Measurements from ENCODE around the gene NIN.
"Not testable (repeated sequence)": the region's sequence is repeated elsewhere in the genome, so short reads cannot be mapped to it uniquely, and the experiment has no call there.

The NIN gene

DNA sequence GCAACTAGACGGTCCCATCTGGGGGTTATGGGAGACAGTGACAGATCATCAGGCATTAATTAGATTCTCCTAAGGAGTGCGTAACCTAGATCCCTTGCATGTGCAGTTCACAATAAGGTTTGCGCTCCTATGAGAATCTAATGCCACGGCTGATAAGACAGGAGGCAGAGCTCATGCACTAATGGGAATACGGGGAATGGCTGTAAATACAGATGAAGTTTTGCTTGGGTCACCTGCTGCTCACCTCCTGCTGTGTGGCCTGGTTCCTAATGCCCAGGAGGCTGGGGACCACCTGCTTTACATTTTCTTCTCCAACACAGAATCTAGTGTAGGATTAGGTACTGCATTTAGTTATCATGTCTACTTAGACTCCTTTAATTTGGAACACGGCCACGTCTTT lies 113.2 kb downstream of the NIN start:
- no peak for DNase-seq (ENCODE audit: low read depth)

DNA sequence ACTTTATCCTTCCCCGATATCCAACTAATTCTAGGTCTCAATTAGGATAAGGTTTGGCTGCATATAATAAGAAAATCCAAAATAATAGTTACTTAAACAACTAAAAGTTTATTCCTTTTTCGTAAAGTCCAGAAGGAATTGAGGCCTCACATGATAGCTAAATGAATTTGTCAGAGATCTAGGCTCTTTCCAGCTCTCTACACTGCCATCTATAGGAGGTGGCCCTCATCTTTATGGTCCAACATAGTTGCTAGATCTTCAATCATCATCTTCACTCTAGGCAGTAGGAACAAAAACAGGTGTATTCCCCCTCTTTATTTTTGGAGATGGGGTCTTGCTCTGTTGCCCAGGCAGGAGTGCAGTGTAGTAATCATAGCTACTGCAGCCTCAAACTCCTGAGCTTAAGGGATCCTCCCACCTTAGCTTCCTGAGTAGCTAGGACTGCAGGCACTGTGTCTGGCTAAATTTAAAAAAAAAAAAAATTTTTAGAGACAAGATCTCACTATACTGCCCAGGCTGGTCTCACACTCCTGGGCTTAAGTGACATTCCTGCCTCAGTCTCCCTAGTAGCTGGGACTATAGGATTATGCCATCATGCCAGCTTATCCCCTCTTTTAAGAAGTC lies 116.4 kb downstream of the NIN start:
- DNase-seq (ENCODE audit: low read depth): no peak

DNA sequence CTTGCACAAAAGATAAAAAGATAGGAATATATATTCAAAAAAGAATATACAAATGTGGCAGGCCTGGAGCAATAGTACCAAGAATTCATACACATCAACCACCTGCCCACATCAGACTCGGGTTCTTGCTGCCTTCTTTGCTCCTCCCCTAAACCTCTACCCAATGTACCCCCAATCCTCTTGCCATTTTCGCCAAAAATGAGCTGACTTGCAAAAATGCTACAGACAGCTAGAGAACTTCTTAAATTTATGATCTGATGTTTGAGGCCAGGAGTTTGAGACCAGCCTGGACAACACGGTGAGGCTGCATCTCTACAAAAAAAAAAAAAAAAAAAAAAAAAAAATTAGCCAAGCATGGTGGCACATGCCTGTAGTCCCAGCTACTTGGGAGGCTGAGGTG lies 119.9 kb downstream of the NIN start:
- DNase-seq (ENCODE audit: low read depth): no peak

DNA sequence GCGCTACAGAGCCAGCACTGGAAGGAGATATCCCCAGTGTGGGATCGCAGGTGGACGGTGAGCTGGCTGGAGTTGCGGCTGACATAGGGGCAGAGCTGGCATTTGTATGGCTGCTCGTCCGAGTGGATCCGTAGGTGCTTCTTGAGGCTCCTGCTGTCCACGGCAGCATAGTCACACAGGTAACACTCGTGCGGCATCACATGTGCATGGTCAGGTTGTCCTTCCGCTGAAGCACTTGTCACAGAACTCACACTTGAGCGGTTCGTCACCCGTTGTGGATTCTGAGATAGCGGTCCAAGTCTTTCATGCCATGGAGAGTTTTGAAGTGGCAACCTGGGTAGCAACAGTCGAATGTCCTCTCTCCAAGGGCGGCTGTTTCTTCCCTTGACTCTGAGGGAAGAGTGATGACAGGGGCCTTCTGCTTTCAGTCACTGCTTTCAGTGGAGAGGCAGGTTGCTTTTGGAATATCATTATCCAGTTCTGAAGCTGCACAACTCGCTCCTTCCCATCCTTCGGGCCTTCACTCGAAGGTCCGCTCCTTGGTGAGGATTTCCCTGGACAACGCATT lies 125.9 kb downstream of the NIN start:
- no peak for DNase-seq (ENCODE audit: low read depth)

DNA sequence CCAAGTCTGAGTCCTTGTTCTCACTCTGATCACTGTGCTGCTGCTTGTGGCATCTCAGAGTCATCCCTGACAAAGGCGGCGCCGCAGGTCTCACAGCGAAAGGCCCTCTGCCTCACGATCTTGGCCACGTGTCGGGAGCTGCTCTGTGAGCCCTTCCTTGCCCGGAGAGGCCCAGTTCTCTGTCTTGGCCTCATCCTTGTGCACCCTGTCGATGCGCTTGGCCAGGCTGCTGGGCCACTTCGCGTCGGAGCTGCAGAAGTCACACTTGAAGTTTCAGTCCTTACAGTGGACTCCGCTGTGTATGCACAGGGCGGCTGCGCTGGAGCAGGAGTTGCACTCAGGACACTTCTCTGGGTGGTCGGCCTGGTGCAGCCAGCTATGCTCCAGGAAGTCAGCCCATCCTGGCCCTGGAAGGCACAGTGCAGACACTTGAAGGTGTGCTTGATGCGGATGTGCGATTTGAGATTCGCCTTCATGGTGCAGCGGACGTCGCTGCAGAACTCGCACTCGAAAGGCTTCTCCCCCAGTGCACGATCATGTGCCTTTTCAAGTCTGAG lies 126.4 kb downstream of the NIN start:
- no peak for DNase-seq (ENCODE audit: low read depth)

DNA sequence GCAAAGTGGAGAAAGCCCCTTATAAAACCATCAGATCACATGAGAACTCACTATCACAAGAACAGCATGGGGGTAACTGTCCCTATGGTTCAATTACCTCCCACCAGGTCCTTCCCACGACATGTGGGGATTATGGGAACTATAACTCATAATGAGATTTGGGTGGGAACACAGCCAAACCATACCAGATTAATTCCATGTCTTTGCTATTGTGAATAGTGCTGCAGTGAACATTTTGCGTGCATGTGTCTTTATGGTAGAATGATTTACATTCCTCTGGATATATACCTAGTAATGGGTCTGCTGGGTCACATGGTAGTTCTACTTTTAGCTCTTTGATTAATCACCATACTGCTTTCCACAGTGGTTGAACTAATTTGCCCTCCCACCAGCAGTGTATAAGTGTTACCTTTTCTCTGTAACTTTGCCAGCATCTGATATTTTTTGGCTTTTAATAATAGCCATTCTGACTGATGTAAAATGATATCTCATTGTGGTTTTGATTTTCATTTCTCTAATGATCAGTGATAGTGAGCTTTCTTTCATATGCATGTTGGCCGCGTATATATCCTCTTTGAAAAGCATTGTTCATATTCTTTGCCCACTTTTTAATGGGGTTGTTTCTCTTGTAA lies 133.2 kb downstream of the NIN start:
- no peak for DNase-seq (ENCODE audit: low read depth)

DNA sequence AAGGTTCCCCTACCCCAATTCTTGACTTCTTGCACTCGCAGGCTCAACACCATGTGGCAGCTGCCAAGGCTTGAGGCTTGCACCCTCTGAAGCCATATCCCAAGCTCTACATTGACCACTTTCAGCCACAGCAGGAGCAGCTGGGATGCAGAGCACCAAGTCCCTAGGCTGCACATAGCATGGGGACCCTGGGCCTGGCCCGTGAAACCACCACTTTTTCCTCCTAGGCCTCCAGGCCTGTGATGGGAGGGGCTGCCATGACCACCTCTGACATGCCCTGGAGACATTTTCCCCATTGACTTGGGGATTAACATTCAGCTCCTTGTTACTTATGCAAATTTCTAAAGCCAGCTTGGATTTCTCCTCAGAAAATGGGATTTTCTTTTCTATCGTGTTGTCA lies 136.7 kb downstream of the NIN start:
- not testable (repeated sequence) for DNase-seq (ENCODE audit: low read depth)

DNA sequence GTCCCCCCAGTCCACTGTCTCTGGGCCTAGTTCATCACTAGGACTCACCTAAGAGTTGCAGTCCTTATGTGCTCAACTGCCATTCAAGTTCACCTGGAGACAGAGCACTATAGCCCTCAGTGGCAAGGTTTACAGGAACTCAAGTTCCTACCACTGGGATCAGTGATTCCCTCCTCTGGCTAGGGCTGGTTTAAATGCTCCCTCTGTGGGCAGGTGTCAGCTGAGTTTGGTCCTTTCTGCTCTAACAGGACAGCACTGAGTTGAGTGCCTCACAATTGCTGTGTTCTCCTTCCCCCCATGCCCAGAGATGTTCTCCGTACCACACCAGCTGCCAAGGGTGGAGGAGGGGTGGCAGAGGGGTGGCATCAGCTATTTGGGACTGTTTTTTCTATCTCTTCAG lies 142.1 kb downstream of the NIN start:
- no peak for DNase-seq (ENCODE audit: low read depth)

DNA sequence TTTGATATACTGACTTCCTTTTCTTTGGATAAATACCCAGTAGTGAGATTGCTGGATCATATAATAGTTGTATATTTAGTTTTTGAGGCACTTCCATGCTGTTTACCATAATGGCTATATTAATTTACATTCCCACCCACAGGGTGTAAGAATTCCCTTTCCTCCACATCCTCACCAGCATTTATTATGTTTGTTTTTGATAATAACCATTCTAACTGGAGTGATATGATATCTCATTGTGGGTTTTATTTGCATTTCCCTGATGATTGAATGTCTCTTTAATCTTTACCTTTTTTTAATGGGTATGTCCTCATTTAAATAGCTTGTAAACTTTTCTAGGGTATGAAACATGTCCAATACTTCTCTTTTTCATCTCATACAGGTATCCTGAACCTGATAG lies 151.3 kb downstream of the NIN start:
- DNase-seq (ENCODE audit: low read depth): no peak

DNA sequence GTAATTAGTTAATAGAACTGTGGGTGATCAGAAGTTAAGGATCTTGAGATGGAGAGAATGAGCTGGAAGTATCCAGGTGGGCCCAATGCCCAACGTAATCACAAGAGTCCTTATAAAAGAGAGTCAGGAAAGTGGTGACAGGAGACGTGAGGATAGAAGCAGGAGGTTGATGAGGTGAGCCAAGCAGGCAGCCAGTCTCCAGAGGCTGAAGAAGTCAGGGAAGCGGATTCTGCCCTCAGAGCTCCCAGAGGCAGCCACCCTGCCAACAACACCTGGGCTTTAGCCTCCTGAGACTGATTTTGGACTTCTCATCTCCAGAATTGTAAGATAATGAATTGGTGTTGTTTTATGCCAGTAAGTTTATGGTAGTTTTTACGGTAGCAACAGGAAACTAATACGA lies 152.8 kb downstream of the NIN start:
- DNase-seq (ENCODE audit: low read depth): no peak

DNA sequence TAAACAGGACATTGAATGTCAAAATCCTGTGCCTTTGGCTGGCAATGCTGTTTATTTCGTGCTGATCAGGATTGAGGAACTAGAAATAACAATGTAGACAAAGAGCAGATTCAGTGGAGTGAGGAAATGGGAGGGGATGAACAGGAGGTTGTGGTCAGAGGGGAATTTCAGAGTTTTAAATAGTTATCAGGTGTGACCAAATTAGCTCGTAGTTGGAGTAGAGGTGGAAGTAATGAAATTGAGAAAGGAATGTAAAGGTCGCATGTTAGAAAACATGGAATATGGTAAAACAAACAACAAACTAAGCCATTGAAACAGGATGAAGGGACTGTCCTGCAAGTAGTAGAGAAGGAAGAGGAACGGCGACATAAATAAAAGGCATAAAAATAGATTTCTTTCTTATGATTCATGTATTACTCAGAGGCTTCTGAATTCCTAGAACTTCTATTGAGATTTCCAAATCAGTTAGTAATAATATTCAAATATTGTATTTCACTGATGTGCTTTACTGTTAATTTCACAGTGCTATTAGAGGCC lies 153.4 kb downstream of the NIN start:
- DNase-seq (ENCODE audit: low read depth): no peak

DNA sequence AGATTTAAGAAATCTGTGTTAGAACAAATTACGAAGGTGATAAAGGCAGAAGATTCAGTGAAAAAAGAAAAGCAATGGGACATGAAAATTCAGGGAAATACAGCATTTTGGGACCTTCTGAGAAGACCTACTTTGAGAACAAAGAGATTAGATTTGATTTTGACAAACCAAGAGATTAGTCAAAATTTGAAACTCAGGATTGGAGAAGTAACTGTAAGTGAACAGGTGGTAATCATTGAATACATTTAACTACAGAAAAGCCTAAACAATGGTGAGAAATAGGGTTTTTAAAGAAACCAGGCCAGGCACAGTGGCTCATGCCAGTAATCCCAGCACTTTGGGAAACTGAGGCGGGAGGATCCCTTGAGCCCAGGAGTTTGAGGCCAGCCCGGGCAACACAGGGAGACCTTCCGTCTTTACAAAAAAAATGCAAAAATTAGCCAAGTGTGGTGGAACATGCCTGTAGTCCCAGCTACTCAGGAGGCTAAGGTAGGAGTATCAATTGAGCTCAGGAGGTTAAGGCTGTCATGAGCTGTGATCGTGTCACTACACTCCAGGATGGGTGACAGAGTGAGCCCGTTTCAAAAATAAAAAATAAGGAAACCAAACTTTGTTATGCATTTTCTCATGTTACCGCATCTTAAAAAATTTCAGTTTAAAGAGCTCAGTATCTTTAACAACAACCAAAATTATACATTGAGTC lies 154.0 kb downstream of the NIN start:
- no peak for DNase-seq (ENCODE audit: low read depth)

DNA sequence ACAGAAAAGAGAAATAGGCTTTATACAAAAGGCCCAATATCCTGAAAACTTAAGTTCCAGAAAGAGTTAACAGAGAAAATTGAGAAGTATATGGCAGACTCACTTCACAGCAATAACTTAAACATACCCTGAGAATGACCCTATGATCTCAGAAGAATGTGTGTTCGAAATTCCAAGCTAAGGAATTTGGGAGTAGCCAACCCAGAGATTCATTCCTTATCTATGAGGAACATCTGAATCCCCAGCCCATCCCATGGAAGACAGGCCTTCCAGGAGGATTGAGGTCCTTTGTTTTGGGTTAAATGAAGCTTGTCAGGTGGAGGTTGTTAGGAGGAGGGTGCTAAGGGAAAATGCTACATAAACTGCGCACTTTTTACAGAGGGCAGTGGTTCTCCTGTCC lies 155.4 kb downstream of the NIN start:
- no peak for DNase-seq (ENCODE audit: low read depth)

DNA sequence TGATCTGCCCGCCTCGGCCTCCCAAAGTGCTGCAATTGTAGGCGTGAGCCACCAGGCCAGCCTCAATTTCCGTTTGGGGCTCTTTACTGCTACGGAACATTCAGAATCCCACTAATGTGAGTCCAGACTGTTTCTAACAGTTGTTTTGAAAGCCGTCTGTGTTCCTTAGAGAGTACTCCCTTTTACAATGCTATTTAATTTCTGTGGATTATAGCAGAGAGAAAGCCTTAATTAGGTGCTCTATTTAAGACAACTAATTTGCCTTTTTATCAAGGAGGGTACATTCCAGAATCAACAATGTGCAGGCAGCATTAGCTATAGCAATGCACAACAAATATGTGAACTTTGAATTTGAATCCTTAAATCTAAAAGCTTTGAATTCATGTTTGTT lies 160.1 kb downstream of the NIN start:
- no peak for DNase-seq (ENCODE audit: low read depth)

DNA sequence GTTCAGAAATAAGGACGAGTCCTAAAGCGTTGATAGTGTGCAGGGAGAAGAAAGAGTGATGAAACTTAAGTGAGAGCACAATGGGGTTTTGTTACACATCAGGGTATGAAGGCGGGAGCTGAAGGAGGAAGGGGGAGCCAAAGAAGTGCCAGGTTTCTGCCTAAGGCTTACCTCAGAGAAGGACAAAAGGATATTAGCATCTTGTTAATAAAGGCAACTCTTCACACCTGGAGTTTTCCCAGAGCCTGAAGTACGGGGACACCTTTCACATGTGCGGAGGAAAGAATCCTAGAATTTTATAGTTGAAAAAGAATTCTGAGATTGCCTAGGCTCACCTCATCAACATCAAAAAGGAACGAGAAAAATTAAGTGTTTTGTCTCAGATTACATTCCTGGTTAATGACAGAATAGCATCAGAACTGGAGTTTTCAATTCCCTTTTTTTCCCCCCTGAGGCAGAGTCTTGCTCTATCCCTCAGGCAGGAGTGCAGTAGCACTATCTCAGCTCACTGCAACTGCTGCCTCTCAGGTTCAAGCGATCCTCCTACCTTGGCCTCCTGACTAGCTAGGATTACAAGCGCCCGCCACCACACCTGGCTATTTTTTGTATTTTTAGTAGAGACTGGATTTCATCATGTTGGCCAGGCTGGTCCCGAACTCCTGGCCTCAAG lies 160.6 kb downstream of the NIN start:
- no peak for DNase-seq (ENCODE audit: low read depth)

Measured in activated T-cell treated with anti-CD3 and anti-CD28 coated beads for 48 hours (primary cell).